Mammary epithelial cell (primary cell): Measurements from ENCODE around the gene ASB8.

Experiments used
- CTCF ChIP-seq, 2 donors: IDR thresholded peaks in 1 of 2; conservative IDR thresholded peaks in 1 of 2; 2 replicates each; pipeline ENCODE4 v1.5.1; 2011 to 2012; ENCODE audit warnings: inconsistent platforms in 2 of 2, low read length in 2 of 2, mild to moderate bottlenecking in 2 of 2, control low read depth in 1 of 2, low read depth in 1 of 2; ENCODE audit not compliant: insufficient read depth in 1 of 2; ENCODE audit errors: extremely low read depth in 1 of 2
- EZH2 ChIP-seq: IDR thresholded peaks from 2 replicates; pipeline ENCODE4 v1.6.1; 2012; ENCODE audit warnings: low read length, inconsistent platforms, borderline replicate concordance

- TF ChIP-seq EZH2 = no peak
- no peak for TF ChIP-seq CTCF (conservative IDR thresholded peaks at IDR 0.05 in 1 of 2, IDR thresholded peaks at IDR 0.05 in 1 of 2; ENCODE audit: extremely low read depth in 1 of 2, insufficient read depth in 1 of 2, low read depth in 1 of 2, low read length in 2 of 2)
Observed at GRCh38 chr12:48202766-48203165, 45.5 kb upstream of the ASB8 start.
